ENCODE measurements around the gene ADAP2.
"Not testable (repeated sequence)": the region's sequence is repeated elsewhere in the genome, so short reads cannot be mapped to it uniquely, and the experiment has no call there.

Gene ADAP2, protein sequence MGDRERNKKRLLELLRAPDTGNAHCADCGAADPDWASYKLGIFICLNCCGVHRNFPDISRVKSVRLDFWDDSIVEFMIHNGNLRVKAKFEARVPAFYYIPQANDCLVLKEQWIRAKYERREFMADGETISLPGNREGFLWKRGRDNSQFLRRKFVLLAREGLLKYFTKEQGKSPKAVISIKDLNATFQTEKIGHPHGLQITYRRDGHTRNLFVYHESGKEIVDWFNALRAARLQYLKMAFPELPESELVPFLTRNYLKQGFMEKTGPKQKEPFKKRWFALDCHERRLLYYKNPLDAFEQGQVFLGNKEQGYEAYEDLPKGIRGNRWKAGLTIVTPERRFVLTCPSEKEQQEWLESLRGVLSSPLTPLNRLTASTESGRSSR

DNA sequence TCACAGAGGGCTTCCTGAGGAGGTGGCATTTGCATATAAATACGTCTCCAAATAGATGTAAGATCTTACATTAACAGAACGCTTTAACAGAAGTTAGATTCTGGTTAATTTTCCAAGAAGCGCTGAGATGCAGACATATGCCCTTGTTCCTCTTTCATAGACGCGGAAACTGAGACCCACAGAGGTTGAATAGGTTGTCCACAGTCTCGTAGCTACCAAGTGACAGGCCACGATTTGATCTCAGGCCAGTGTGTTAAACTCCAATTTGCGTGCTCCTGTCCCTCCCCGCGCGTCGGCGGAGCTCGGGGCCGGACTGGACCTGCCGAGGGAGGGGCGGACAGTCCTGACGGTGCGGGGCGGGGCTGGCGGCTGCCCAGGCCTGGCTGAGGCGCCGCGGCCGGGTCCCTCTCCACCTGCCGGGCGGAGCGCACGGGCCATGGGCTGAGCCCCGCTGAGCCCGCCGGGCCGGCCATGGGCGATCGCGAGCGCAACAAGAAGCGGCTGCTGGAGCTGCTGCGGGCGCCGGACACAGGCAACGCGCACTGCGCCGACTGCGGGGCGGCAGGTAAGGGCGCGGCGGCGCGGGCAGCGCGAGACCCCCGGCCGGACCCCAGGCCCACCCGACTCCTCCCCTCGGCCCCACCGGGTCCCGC is at the start of gene ADAP2:
Gene ADAP2, plus strand, starts transcription at position 402 of the 653 bp plus-strand sequence. Its CDS starts 70 bp downstream, at position 472.
- DNase-seq: no peak

DNA sequence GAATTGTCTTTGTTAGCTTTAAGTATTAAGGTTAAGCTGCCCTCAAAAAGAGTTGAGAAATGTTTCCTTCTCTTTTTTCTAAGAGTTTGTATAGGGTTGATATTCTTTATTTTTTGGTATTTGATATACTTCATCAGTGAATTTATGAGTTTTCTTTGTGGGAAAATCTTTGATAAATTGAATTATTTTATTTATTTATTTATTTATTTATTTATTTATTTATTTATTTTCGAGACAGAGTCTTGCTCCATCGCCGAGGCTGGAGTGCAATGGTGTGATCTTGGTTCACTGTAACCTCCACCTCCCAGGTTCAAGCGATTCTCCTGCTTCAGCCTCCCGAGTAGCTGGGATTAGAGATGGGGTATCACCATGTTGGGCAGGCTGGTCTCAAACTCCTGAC is 35.6 kb upstream of the ADAP2 start:
- DNase-seq: no peak

DNA sequence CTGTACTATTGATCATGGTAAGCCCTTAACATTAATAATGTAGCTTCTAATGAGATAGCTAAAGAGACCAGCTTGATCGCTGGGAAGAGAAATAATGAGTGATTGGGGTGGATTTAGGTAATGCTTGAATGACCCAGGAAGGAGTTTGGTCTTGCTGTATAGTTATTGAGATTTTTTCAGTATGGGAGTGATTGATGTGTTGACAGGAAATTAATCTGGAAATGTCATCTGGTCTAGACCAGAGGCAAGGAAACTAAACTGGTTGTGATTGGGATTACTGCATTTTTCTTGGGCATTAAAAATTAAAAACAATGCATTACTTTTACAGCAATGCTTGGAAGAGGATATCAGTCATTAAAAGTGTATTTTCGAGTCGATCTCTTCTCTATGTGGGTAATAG is 27.5 kb upstream of the ADAP2 start:
- no peak for DNase-seq

DNA sequence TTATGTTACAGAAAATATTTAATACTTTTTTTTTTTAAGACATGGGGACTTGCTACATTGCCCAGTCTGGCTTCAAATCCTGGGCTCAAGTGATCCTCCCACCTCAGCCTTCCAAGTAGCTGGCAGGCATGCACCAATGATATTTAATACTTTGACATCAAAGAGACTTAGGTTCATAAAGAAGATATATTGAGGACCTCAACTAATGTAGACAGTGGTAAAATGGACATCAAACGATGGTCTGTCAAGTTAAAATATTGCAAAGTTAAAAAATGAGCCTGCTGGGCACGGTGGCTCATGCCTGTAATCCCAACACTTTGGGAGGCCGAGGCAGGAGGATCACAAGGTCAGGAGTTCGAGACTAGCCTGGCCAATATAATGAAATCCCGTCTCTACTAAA is 24.4 kb upstream of the ADAP2 start:
- DNase-seq: no peak

DNA sequence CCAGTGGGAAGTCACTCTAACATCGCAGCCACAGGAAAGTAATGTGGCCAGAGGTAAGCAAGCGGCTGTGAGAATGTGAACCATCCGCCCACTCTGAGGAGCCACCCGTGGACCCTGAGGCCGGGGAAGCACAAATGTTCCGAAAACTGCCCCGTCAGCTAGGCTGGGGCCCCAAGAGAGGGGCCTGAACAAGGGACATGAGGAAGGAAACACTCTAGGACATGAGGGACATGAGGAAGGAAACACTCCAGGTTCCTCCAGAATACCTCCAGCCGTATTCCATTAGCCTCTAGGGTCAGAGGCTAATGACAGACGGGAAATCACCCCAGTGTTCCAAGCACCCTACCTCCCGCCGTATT is 16.0 kb upstream of the ADAP2 start:
- no peak for DNase-seq

DNA sequence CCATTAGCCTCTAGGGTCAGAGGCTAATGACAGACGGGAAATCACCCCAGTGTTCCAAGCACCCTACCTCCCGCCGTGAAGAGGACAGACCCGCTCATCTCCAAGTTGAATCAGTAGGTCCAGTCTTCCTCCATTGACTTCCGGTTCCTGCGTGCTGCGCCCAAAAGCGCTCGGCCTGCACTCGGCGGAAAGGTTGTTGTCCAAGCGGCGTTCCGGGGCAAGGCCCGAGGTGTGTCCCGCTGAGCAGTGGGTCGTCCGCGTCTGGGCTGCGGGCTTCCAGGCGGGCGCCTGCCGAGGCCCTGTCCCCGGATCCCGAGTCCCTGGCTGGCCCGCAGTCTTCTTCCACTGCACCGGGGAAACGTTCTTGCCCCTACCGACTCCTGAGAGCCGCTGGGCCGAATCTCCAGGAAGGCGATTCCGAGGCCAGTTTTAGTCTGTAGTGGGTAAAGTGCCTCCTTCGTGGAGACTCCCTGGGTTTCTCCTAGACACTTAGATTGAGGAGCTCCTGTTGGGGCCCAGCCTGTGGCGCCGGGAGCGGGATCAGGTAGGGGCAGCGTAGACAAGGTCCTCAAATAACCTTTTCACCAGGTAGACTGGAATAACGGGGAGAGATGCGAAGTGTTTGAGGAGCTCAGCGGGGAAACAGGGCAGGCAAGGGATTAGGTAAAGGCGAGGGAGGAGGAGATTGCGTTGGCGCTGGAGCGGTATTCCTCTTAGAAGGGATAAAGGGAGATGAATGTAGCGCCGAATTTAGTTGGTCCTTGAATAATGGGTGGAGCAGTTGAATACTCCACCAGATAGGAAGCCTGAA is 15.4 kb upstream of the ADAP2 start, which contains the start of gene TEFM:
Gene TEFM, minus strand, starts transcription at position 138 of the 811 bp plus-strand sequence. Its CDS starts 40 bp downstream, at position 98.
- DNase-seq: peak; percentile 86

DNA sequence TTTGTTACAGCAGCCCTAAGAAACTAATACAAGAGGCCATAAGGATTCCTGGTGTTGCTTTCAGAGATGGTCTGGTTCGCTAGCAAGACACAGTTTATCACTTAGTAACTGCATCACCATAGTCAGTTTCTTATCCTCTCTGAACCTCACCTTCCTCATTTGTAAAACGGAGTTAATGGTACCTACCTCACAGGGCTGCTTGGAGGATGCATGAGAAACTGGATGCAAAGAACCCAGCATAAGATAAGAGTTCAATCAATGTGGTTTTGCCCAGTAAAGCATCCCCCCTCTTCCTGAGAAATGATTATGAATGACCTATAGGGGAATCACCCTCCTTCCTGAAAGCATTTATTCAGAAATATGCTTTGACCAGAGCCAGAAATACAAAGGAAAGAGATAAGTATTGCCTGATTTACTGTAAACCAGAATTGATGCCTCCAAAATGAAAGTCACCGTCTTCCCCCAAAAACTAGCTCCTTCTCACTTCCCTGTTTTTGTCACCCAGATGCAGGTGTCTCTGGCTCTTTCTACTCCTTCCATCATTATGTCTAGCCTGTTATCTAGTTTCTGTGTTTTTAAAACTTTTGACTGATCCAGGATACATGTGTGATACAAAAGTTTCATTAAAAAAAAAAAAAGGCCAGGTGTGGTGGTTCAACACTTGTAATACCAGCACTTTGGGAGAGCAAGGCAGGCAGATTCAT is 12.9 kb upstream of the ADAP2 start:
- no peak for DNase-seq

DNA sequence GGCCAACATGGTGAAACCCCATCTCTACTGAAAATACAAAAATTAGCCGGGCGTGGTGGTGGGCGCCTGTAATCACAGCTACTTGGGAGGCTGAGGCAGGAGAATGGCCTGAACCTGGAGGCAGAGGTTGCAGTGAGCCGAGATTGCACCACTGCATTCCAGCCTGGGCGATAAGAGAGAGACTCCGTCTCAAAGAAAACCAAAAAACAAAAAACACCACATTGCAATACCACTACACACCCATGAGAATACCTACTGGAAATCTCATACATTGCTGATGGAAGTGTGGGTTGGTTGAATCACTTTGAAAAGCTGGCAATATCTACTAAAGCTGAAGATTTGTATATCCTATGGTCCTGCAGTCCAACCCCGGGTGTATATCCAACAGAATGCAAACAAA is 11.6 kb upstream of the ADAP2 start:
- DNase-seq: not testable (repeated sequence)

DNA sequence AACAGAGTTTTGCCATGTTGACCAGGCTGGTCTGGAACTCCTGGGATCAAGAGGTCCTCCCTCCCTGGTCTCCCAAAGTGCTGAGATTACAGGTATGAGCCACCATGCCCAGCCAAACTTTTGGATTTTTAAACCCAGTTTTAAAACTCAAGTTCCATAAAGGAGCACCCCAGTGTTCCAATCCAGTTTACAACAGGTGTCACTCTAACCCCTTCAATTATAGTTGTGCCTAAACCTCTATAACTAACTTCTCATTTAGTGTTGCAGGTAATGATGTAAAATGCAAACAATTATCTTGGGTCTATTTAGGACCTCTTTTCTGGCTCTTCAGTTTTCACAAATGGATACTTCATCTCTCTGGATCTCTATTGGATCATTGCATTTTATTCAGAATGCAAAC is 7.8 kb upstream of the ADAP2 start:
- no peak for DNase-seq

DNA sequence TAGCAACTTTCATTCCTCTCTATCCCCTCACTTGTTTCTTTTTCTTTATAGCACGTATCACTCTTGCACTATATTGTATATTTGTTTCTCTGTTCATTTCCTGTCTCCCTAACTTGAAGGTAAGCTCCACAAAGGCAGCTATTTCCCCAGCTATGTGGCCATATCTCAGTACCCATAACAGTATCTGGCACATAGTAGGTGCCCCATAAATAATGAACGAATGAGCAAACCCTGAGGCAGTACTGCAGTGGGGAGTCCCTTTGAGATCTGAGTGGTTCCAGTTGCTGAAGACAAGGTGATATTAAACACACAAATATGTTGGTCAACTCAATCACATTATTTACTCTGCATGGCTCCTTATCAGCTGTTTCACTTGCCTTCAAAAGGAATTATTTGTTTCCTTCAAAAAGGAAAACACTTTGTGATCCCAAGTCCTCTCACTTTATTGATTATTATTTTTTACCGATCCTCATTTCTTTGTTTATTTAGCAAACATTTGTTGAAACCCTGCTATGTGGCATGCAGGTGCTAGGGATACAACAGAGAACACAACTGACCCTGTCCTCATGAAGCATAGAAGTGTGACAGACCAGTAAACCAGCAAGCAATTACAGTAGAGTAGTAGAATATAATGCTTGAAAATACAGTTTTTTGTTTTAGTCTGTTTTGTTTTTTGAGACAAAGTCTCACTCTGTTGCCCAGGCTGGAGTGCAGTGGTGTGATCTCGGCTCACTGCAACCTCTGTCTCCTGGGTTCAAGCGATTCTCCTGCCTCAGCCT is 5.7 kb upstream of the ADAP2 start:
- DNase-seq: no peak

DNA sequence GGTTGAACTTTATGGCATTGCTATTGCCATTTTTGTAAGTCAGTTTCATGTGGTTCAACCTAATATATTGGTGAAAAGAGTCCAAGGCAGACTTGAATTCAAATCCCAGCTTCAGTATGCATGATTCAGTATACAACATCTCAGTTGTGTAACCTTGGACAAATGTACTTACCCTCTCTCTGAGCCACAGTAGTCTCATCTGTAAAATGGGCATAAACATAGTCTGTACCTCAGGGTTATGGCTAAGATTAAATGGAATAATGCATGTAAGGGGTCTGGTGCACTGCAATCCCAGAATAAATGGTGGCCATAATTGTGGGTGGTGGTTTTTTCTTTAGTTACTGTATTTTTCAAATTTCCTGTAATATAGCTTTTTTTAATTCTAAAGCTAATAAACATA is 4.7 kb upstream of the ADAP2 start:
- DNase-seq: no peak

DNA sequence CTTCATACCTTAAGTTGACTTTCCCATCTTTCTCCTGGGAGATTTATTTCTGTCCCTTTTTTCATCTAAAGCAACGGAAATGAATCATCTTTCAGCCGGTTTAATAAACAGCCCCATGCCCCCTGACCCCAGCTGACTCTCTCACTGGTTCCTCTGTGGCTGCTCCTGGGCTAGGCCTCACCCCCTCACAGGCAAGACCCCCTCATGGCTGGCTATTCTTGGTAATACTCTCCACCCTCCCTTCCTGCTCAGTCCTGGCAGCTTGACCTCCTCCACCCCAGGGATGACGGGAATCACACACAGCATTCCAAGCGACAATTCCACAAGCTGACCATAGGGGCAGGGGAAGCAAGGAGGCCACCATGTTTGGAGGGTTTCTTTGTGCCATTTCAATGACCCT is 1.5 kb upstream of the ADAP2 start:
- DNase-seq: no peak

DNA sequence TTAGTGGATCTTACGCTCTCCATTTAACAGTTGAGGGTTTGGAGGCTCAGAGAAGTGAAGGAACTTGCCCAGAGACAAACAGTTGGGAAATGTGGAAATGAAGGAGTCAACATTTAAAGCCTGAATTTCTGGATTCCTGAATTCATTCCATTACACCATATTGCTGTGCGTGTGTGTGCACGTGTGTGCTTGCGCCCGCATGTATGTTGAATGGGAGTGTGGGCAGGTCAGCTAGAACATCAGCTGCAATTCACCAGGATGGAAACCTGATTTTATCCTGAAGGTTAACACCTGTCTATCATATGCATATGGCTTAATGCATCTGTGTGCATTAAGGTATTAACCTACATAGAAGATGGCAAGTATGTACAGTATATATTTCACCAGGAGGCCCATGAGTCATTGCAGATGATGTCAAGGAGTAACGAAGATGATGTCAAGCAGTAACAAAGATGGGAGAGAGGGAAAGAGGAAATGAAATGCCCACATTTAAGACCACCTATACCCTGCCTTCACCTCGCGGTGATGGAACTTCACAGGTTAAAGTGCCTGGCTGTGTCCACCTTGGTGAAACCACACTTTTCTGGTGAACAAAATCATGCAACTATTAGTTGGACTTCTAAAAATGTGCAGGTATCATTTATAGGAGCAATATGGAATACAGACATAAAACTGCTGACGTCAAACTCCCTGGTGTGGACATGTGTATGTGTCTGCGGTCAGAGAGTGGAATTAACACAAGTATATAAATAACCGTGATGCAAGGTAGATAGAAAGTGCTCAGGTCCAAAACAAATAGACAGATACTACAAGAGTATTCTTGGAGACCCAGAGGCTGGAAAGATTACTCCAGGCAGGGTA is 832 bp upstream of the ADAP2 start:
- DNase-seq: no peak

DNA sequence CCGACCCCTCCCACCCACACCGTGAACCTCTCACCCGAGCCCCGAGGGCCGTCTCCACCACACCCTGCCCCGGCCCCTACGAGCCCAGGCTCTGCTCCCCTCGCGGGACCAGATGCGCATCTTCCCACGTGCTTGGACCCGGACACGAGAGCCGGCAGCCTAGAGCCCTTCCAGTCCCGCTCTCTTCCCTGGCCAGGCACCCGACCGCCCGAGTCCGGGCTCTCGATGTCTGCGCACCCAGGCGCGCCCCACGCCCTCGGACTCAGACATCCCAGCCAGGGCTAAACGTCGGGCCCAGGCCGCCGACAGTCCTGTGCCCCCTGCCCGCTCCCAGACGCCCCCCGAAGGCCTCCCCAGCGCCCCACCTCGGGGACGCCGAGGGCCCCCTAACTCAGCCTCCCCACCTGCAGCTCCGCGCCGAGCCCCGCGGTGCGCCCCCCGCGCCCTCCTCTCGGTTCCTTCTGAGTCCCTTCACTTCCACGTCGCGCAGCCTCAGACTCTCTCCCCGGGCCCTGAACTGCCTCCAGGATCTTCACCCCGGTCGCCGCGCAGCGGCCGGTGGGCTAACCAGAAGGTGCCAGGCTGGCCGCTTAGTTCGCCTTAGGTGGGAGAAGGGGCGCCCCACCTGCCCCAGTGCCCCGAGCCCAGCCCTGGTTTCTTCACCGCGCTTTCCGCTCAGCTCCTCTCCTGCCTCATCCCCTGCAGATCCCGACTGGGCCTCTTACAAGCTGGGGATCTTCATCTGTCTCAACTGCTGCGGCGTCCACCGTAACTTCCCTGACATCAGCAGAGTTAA is 688 bp downstream of the ADAP2 start:
- DNase-seq: no peak

DNA sequence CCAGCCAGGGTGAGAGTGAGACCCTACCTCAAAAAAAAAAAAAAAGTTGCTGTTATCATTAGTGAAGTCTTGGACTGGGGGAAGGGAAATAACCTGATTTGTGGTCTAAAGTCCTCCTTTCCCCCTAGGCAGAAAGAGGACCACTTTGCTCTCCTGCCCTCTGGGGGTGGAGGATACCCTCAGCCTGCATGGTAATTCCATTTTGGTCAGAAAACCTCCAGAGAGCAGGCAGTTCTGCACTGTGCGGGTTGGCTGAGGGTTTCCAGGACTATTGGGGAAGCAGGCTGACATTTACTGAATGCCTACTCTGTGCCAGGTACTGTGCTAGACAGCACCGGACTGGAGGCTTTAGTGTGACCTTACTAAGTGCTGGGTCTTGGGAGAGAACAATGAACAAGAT is 2.6 kb downstream of the ADAP2 start:
- no peak for DNase-seq

DNA sequence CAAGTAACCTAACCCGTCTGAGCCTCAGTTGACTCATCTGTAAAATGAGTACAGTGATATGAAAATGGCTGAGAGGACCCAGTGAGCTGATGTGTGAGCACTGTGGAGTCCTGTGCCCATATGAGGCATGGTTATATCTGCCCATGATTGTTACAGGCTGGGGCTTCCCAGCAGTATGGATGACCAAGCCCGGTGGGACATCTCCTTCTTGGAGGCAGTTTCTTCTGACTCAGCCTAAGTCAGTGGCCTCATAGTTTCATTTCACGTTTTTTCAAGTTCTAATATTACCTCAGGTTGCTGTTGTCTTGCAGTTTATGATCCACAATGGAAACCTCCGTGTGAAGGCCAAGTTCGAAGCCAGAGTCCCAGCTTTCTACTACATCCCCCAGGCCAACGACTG is 4.8 kb downstream of the ADAP2 start:
- DNase-seq: no peak

DNA sequence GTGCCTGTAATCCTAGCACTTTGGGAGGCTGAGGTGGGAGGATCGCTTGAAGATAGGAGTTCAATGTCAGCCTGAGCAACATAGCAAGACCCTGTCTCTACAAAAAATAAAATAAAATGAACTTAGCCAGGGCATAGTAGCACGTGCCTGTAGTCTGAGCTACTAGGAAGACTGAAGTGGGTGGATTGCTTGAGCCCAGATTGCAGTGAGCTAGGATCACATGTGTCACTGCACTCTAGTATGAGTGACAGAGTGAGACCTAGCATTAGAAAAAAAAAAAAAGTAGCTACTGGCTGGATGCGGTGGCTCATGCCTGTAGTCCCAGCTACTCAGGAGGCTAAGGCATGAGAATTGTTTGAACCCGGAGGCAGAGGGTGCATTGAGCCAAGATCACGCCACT is 6.0 kb downstream of the ADAP2 start:
- no peak for DNase-seq

DNA sequence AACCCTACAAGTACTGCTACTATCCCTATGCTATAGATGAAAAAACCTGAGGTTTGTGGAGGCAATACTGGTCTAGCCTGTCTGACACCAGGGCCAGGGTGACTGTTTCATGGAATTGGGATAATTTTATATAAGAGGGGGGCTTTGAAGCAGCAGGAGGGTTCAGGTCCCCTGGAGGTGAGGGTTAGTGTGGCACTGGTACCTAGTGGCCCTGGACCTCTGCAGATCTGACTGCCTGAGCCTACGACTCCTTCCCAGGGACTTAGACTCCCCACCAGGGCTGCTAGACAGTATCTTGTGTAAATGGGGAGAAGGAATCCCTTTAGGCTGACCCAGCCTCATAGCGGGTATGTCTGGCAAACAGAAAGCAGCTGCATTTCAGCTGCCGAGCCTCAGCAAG is 6.8 kb downstream of the ADAP2 start:
- DNase-seq: no peak

DNA sequence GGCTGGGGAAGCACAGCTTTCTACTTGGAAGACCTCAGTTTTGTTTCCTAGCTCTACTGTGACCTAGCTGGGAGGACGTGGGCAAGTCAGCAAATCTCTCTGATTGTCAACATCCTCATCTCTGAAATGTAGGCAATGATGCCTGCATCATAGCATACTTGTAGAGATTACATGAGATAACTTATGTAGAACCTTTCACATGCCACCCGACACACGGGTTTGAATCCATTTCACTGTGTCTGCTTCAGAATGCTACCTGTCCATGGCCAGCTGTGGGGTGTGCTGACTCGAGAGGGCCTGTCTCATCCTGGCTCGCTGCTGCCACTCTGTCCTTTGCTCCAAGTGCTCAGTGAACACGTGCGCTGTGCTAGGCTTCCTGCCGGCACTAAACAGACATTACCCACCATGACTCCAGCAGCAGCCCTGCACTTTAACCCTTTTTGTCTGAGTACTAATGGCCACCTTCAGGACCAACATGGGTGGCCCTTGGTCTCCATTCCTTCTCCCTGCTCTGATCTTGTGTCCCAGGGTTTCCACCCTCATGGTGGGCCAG is 7.4 kb downstream of the ADAP2 start:
- no peak for DNase-seq

DNA sequence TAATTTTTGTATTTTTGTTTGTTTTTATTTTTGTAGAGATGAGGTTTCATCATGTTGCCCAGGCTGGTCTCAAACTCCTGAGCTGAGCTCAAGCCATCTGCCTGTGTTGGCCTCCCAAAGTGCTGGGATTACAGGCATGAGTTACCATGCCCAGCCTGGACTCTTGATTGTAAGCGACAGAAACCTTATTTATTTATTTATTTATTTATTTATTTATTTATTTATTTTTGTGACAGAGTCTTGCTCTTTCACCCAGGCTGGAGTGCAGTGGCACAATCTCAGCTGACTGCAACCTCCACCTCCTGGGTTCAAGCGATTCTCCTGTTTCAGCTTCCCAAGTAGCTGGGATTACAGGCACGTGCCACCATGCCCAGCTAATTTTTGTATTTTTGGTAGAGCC is 8.1 kb downstream of the ADAP2 start:
- DNase-seq: not testable (repeated sequence)
